Esophagus muscularis mucosa (tissue), 2 donors: ENCODE data around the gene MED13L.

Source experiments
- EP300 ChIP-seq: sonication (generic); formaldehyde crosslinking; IDR thresholded peaks from one replicate; pipeline ENCODE4 v1.6.1; 2017; ENCODE audit warnings: antibody characterized with exemption
- POLR2A ChIP-seq: fragments of 450-650 bp; IDR thresholded peaks from one replicate; pipeline ENCODE4 v1.6.1; 2017; ENCODE audit warnings: antibody characterized with exemption, moderate library complexity, mild to moderate bottlenecking, low read depth

DNA sequence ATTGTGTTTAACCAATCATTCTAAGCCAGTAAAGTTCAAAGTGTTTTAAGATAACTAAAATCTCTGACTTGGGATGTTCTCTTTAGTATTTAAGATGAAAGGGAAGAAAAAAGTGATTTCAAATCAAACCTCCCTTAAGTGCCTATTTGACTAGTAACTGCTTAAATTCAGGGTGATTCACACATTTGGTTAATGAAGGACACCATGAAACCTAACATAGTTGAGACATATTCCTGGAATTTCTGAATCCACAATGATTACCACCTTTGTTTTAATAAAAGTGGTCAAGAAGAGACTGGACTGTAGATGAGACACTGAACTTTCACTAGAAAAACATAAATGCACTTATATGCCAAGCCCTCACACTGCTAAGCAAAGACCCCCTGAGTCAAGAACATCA is 138.7 kb downstream of the MED13L start:
- TF ChIP-seq POLR2A (no peak), EP300 (no peak)
